HG03520 (cell line): Measurements from ENCODE around the gene MMP23B.
"Not testable (repeated sequence)": the region's sequence is repeated elsewhere in the genome, so short reads cannot be mapped to it uniquely, and the experiment has no call there.

ENCODE experiments used
- ATAC-seq: cut with Tn5 transposase; IDR thresholded peaks from one replicate; pipeline ENCODE4 v1.9.1; 2021; ENCODE audit warnings: mild to moderate bottlenecking, moderate library complexity; ENCODE audit not compliant: unreplicated experiment

MMP23B gene

DNA sequence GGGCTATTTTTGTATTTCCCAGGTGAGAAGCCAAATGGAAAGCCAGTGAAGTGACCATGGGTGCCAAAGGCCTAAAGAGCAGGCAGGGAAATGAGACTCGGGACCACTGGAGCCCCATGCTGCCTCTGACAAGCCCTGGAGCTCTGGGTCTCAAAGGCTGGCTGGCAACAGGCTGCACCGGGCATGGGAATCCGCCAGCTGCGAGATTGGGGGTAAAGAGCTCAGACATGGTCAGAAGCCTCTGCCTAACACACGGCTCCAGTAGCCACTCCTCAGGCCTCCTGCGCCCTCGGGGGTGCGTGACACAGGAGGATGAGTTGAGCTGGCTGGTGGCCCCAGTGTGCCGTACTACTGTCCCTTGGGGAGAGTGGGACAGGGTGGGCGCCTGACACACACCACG, 32.3 kb downstream of the MMP23B start:
- ATAC-seq: not testable (repeated sequence)

DNA sequence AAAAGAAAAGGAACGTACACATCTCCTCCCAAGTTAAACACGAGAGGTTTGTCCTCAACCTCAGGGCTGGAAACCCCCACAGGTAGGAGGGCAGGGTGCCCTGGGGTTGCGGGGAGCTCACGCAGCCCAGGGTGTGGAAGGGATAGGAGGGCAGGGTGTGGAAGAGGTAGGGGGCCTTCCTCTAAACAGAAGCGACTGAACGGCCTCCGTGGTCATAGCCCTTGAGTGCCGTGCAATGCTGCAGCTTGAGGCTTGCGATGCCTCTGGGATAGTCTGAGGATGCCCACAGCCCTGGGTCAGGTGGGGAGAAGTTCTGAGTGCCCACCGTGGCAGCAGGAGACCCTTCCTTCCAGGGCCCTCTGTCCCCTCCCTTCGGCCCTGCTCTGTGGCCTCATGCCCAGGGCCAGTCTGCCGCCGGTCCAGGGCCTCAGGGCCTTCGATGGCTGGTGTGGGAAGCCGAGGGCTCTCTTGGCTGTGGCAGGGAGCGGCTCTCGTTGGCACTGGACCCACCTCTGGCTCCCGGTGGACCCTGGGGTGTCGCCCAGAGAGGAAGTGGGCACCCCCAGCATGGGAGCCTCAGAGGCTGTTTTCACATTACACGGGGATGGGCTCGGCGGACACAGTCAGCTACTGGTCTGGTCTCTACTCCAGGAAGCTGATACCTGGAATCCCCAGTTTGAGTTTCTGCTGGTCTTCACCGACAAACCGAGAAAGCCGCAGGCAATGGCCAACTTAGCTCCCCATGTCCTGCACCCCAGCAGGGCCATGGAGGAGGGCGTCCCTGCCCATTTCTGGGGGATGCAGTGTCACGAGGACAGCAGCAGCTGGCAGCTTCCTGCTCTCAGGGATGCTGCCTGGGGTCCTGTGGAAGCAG, 33.2 kb downstream of the MMP23B start:
- no peak for ATAC-seq

DNA sequence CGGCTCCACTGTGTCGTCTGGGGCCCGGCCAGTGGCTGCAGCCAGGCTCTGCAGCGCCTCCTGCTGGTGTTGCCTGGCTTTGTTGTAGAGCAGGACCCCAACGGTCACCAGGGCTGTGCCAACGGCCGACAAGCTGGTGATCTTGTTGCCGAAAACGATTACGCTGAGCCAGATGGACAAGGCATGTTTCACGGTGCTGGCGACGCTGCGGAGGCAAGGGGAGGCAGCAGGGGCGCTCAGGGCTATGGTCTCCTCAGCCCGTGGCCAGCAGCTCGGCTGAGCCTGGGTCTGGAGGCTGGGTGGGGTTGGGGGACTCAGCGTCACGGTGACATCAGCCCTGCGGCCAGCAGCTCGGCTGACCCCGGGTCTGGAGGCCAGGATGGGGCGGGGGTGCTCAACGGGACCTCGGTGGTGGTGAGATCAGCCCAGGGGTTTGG, 33.9 kb downstream of the MMP23B start:
- no peak for ATAC-seq

DNA sequence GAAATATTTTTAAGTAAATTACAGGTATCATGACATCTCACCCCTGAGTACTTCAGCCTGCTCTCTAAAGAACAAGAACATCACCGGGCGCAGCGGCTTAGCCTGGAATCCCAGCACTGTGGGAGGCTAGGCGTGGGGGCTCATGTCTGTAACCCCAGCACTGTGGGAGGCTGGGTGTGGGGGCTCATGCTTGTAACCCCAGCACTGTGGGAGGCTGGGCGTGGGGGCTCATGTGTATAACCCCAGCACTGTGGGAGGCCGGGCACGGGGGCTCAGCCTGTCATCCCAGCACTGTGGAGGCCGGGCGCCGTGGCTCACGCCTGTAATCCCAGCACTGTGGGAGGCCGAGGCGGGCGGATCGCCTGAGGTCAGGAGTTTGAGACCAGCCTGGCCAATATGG, 34.6 kb downstream of the MMP23B start:
- no peak for ATAC-seq

DNA sequence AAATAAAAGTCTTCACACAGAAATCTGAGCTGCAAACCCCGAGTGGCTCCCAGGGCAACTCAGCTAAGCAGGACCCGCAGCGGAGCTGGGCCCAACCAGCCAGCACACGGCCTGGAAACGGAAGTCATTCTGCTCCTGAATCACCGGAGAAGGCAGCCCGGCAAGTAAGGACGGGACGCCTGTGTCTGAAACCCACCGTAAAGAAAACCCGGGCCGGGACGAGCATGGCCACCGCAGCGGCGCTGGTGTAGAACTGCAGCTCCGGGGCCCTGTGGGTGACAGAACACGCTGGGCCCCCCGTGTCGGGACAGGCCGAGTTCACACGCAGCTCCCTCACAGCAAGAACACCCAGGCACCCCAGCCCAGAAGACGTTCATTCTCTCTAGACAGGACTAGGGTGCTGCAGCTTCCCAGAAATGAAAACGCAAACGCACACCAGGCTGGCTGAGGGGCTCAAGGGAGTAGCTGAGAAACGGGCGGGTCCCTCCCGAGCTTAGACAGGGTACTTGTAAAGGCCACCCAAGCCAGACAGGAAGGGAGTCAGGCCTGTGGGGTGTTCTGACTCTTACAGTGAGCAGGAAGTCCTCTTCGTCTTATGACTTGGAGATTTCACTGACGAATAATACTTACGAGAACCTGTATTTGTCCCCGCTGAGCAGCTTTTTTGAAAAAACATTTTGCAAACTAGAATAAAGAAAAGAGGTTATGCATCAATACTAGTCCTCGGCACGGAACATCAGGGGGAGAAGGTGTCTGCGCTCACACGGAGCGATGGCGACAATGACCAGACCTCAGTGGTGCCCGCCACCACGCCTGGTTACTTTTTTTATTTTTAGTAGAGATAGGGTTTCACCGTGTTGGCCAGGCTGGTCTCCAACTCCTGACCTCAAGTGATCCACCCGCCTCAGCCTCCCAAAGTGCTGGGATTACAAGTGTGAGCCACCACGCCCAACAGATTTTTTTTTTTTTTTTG, 37.8 kb downstream of the MMP23B start:
- no peak for ATAC-seq

DNA sequence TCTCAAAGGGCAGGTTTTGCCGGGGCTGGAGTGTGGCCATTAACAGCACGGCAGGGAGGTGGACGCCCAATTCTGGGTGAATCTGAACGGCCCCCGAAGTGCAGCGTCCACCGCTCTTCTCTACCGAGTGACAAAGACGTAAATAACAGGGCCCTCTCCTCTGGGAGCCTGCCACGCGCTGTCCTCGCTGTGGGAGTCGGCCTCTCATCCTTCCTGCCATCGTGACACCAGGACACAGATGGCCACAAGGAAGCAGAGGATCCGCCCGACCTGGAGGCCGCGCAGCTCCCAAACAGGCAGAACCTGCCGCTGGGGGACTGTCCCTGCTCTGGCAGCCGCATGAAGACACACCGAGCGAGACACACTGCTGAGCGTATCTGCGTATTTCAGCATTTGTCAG, 38.9 kb downstream of the MMP23B start:
- no peak for ATAC-seq

DNA sequence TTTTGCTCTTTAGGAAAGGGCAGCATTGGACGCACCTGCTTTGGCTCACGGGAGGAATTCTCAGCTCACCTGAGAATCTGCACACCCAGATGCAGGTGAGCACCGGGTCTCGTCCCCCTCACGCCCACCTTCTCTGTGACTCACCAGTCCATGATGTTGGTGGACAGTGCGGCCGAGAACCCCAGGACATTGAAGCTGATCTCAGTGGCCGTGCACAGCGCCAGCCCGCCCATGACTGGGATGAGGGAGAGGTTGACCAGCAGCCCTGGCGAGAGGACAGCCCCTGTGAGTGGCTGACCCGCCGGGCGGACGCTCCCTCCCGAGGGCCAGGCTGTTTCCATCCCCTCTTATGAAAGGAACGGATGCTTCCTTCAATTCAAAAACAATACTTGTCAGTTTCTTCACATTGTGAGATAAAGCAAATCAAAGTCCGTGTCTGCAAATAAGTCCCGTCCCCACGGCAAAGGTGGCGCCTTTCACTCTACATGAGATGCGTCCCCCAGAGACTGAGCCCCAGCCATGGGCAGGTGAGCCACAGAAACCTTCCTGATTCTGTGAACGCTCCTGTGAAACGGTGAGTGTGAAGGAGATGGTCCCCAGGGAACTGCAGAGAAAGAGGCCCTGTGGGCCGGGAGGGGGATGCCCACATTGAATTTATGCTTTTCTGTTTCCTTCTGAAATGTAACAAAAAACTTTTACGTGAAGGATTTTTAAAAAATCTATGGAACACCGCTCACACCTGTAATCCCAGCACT, 39.6 kb downstream of the MMP23B start:
- ATAC-seq: no peak

DNA sequence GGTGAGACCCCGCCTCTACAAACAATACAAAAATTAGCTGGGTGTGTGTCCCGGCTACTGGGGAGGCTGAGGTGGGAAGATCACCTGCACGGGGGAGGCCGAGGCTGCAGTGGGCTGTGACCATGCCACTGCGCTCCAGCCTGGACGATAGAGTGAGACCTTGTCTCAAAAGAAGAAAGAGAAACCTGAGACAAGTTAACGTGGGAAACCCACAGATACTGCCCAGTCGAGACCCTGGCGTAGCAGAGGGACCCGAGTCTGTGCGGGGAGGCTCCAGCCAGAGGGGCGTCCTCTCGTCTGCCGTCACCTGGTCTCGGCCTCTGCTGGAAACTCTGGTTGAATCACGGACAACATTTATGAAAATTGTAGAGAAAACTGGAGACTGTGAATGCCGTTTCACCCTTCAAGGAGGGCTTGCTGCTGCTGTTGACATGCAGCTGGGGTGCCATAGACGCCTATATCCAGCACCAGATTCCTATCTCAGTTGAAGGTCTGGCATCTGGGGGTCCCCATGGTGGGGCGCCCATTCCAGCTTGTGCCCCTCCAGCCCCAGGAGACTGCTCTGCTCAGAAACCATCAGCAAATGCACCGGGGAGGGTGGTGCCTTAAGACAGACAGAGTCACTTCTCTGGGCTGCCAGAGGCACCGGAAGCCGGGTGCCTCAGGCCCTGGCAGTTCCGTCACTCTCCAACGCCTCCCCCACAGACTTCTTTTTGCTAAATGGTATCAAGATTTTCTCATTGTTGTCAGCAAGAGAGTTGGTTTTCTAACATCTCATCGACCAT, 40.4 kb downstream of the MMP23B start:
- no peak for ATAC-seq

DNA sequence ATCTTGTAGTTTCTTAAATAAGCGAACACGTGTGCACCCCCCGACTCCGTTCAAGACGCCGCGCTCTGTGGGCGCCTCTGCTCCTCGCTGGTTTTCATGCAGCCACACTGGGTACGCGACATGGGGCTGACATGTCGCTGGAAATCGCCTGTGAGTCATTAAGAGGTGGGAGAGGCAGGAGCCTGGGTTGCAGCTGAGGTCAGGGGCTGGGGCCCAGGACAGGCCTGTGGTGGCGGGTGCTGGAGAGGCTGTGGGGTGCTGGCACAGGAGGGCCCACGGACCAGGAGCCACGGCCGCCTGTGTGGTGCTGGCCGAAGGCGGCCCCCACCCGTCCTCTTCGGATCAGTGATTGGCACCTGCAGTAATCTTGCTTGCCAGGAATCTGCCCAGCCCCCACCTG, 42.8 kb downstream of the MMP23B start:
- not testable (repeated sequence) for ATAC-seq

DNA sequence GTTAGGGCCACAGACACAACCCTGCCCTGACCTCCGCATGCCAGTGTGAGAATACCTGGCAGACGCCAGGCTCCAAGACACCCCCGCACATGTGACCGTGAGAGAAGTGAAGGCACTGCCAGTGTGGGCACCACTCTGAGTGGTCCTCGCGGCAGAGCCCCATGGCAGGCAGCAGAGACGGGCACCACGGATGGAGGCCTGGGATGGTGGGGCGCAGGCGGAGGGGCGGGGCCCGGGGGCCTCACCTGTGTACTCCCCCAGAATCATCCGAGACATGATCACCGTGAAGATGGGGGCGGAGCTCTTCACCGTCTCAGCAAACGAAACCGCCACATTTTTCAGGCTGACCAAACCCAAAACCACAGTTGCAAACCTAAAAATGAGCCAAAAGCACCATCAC, 43.2 kb downstream of the MMP23B start:
- ATAC-seq: not testable (repeated sequence)

DNA sequence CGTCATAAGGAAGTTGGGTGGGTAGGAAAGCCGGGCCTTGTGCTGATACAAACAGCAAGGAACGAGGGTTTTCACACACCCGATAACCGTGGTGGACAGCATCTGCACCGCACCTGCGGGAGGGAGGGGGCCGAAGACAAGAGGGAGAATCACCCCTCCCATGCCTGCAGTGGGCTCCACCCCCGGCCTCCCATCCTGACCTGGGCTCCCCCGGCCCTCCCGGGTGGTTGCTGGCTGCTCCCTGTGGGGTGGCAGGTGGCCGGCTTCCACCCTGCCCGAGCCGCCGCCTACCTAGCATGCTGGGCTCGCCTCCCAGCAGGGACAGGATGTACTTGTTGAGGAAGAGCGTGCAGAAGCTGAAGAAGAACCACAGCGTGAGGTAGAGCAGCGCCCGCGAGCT, 44.1 kb downstream of the MMP23B start:
- not testable (repeated sequence) for ATAC-seq

DNA sequence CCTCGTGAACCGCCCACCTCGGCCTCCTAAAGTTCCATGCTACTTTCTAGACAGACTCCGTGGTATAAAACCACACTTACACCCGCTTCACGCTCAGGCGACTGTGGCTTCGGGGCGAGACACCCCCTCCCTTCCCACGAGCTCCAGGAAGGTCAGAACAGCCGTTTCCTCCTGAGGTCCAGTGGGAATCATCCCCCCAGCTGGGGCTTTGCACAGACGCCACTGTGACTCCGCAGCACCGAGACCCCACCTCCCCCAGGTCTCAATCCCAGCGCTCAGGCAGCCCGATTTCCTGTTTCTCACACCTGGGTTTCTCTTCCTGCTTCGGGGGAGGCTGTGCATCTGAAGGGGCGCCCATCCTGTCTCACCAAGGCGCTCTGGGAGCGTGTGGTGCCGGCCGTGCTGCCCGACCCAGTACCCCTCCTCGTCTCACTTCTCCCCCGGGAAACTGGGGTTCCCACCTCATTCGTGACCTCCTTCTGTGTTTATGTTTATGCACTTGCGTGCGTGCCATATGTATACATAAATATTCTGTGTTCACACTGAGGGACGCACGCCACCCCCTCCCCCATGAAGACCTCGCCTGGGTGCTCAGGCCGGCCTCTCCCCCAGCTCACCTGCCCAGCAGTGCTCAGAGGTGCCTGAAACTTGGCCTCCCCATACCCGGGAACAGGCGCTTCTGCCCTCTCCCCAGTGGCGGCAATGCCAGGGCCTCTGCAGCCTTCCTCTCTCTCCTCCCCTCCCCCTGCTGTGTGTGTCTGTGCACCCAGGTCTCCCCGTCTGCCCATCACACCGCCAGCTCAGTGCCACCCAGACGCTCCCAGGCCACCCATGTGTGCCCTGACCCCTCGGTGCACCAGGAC, 46.0 kb downstream of the MMP23B start:
- ATAC-seq: peak; percentile 43

DNA sequence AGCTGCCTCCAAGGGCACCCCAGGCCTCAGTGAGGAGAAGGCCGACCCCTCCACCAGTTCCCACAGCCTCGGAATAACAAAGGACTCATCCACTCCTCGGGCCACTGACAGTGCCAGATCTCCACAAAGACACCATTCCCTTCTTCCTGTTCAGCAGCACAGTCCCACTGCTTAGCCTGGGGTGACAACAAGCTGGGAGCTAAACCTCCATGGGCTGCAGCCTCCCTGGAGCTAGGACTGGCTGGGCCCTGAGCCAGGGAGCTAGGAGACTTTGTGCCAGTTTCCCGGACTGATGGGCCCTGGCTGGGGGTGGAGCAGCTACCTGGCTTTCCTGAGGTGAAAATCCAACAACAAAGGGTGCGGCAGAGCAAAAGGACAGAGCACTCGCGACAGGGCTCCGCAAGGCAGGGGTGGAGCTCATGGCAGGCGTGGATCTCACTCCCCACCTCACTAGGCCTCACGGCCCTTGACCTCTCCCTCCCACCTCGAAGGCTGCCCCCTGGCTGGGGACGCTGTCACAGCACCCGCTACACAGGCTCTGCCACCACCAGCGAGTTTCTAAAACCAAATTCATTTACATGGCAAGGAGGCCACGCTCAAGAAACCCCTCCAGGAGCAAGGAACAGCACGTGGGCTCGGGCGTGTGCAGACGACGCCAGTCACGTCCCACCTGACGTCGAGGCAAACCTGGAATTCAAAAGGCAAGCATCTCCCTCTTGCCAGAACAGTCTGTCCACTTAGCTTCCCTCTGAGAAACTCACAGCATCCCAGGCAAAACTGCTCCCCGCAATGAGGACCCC, 46.8 kb downstream of the MMP23B start:
- ATAC-seq: peak; percentile 3

DNA sequence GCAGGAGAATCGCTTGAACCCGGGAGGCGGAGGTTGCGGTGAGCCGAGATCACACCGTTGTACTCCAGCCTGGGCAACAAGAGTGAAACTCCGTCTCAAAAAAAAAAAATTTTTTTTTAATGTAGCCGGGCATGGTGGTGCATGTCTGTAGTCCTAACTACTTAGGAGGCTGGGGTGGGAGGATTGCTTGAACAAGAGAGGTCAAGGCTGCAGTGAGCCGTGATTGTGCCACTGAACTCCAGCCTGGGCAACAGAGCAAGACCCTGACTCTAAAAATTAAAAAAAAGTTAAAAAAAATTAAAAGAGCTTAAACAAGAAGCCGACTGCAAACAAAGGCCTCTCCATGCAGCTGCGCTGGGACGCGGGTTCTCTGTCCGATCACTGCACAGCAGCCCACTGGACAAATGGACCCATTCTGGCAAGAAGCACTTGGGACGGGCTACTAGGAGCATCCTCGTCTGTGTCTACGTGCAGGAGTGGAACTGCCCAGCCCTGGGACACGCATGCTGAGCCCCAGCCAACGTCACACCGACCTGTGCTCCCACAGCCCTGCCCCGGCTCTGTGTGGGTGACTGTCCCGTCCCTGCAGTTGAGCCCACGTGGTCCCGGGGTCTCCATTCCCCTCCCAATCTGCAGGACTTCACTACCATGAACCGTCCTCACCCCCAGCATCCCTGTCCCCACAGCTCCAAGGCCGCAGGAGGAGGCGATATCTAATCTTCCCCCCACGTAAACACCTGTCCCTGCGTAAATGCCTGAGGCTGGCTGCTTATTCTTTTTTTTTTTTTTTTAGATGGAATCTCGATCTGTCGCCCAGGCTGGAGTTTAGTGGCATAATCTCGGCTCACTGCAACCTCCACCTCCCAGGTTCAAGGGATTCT, 48.3 kb downstream of the MMP23B start:
- ATAC-seq: no peak

DNA sequence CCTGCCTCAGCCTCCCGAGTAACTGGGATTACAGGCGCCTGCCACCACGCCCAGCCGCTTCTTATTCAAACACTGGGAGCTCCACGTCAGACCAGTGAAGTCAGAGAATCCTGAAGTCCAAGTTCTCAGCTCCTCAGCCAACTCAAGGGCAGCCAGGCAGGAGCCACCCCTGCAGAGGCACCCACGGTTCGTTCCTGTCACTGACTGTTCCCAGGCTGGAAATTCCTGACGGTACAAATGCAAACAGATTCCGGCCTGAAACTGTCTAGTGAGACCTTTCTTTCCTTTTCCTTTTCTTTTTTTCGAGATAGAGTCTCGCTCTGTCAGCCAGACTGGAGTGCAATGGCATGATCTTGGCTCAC, 48.9 kb downstream of the MMP23B start:
- no peak for ATAC-seq

DNA sequence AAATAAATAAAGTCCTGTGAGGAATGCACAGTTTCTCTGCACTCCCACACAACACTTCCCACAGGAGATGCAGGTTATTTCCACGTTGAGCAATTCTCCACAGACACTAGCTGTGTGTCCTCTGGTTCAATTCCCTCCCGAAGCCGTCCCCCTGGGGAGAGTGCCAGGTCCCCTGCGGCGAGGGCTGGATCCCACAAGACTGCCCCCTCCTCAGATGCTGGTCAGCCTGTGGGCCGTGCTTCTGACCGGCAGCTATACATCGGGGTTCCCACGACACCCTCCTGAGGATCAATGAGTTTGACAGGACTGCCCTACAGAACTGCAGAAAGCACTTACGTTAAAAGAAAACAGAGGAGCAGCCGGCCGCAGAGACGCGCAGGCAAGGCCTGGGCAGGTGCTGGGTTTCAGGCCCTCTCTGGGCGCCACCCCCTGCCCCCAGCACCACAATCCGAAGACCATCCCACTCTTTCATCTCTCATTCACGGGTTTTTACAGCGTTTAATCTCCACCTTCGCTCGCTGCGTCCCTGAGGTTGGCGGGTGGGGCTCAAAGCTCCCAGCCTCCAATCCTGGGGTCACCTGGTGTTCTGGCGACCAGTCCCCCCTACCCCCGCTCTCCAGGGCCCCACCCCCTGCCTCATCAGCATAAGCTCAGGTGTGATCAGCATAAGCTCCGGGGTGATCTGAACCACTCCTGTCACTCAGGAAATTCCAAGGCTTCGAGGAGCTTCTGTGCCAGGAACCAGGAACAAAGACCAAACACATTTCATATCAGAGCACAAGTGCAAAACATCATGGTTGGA, 51.3 kb downstream of the MMP23B start:
- ATAC-seq: no peak
